Progenitor cell of endocrine pancreas (in vitro differentiated cells): ENCODE results near the gene FSTL4. TPM values are rescaled to one million over a fixed set of nuclear protein-coding genes. Genes with fewer than 3 reads are reported as not detected.

Source experiments
- DNase-seq: peaks from one replicate; pipeline ENCODE4 v3.0.0; 2021; ENCODE audit warnings: low spot score; ENCODE audit not compliant: unreplicated experiment
- H3K27ac Mint-ChIP-seq: 2 replicates; pipeline ENCODE4 v1.8.0; 2021; ENCODE audit warnings: mild to moderate bottlenecking, moderate library complexity, mixed read lengths
- H3K27me3 Mint-ChIP-seq: 2 replicates; pipeline ENCODE4 v1.8.0; 2021; ENCODE audit warnings: mixed read lengths
- H3K36me3 Mint-ChIP-seq: 2 replicates; pipeline ENCODE4 v1.8.0; 2022; ENCODE audit warnings: mixed read lengths; ENCODE audit not compliant: insufficient read depth
- H3K4me1 Mint-ChIP-seq: 2 replicates; pipeline ENCODE4 v1.8.0; 2021; ENCODE audit warnings: low read depth, mixed read lengths
- H3K4me3 Mint-ChIP-seq: 2 replicates; pipeline ENCODE4 v1.8.0; 2021; ENCODE audit warnings: low read depth, mild to moderate bottlenecking, moderate library complexity, mixed read lengths
- H3K9me3 Mint-ChIP-seq: 2 replicates; pipeline ENCODE4 v1.8.0; 2021; ENCODE audit warnings: low read depth, mixed read lengths
- total RNA-seq: library from RNA; stranded (reverse); gene quantifications from 2 replicates; pipeline ENCODE4 v1.2.1, GENCODE V29; 2021
- TF ChIP-seq, protein P1 (sequence below): fragments of 200-600 bp; sonication (generic); IDR thresholded peaks from one replicate; pipeline ENCODE4 v1.5.0; 2021; ENCODE audit warnings: antibody characterized with exemption, mild to moderate bottlenecking; ENCODE audit not compliant: unreplicated experiment

Gene FSTL4
- total RNA-seq, 1 donor from 2014 or later: 2.4 TPM

- no peak overlapping the region for H3K27ac Mint-ChIP-seq
- no peaks in the 10 kb centered on the region for H3K9me3 Mint-ChIP-seq
- DNase-seq: no peak
- H3K4me1 Mint-ChIP-seq: no peaks in the 10 kb centered on the region
- H3K36me3 Mint-ChIP-seq: no peaks in the 10 kb centered on the region
- peaks cover 26% of the 10 kb centered on the region for H3K27me3 Mint-ChIP-seq
- TF ChIP-seq, protein P1, sequence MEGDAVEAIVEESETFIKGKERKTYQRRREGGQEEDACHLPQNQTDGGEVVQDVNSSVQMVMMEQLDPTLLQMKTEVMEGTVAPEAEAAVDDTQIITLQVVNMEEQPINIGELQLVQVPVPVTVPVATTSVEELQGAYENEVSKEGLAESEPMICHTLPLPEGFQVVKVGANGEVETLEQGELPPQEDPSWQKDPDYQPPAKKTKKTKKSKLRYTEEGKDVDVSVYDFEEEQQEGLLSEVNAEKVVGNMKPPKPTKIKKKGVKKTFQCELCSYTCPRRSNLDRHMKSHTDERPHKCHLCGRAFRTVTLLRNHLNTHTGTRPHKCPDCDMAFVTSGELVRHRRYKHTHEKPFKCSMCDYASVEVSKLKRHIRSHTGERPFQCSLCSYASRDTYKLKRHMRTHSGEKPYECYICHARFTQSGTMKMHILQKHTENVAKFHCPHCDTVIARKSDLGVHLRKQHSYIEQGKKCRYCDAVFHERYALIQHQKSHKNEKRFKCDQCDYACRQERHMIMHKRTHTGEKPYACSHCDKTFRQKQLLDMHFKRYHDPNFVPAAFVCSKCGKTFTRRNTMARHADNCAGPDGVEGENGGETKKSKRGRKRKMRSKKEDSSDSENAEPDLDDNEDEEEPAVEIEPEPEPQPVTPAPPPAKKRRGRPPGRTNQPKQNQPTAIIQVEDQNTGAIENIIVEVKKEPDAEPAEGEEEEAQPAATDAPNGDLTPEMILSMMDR: no peak
- no peak overlapping the region for H3K4me3 Mint-ChIP-seq
Measured at GRCh38 chr5:133527311-133527710, 85.0 kb downstream of the FSTL4 start.

- Mint-ChIP-seq H3K27ac (no peak overlapping the region), H3K4me3 (no peak overlapping the region), H3K9me3 (no peaks in the 10 kb centered on the region), H3K36me3 (no peaks in the 10 kb centered on the region), H3K4me1 (no peaks in the 10 kb centered on the region), H3K27me3 (peaks cover 27% of the 10 kb centered on the region)
- DNase-seq: no peak
- TF ChIP-seq, protein P1: no peak
Measured at GRCh38 chr5:133526368-133526767, 86.0 kb downstream of the FSTL4 start.

GRCh38 chr5:133525126-133525525 lies 87.2 kb downstream of the FSTL4 start:
- Mint-ChIP-seq H3K4me1 (no peaks in the 10 kb centered on the region), H3K27ac (no peak overlapping the region), H3K4me3 (no peak overlapping the region), H3K36me3 (no peaks in the 10 kb centered on the region), H3K9me3 (no peaks in the 10 kb centered on the region), H3K27me3 (peaks cover 27% of the 10 kb centered on the region)
- no peak for DNase-seq
- TF ChIP-seq, protein P1: no peak

DNA sequence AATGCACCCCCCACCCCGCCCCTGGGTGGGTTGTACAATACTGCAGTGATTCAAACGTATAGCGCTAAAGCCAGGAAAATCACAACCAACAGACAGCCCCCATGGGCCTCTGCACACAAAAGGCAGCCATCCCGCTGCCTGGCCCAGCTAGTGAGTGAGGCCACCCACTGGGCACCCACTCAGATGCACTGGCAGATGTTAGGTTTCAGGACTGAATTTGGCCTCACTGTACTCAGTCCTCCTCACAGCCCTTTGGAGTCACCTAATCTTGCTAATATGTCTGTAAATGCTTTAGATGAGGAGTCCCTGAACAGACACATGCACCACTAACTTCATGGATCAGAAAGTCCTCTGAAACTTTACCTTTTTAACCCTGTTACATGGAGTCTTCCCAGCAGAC lies 87.7 kb downstream of the FSTL4 start:
- H3K27me3 Mint-ChIP-seq: peaks cover 25% of the 10 kb centered on the region
- H3K4me1 Mint-ChIP-seq: no peaks in the 10 kb centered on the region
- no peak overlapping the region for H3K4me3 Mint-ChIP-seq
- DNase-seq: no peak
- H3K36me3 Mint-ChIP-seq: no peaks in the 10 kb centered on the region
- no peak overlapping the region for H3K27ac Mint-ChIP-seq
- H3K9me3 Mint-ChIP-seq: no peaks in the 10 kb centered on the region
- TF ChIP-seq, protein P1: no peak

DNA sequence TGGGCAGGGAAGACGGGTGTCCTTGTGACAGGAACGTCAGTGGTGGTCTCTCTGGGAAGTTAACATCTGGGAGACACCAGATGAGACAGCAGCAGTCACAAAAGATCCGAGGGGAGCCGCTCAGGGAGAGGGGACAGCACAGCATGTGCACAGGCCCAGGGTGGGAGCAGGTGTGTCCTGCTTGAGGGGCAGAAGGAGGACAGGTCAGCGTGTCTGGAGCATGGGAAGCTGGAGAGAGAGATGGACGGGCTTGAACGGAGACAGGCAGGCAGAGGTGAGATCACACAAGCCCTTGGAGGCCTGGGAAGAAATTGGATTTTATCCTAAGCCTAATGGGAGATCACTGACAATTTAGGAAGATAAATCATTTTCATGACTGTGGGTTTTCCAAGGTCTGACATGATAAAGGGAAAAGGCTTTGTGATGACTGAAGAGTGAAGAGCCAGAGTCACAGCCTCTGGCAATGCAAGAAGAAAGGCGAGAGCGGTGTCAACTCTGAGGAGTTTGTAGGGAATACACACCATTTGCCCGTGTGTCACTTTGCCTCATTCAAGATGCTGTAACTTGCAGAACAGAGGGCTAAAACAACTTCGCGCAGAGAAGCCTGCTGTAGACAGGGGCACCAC lies 88.3 kb downstream of the FSTL4 start:
- Mint-ChIP-seq H3K36me3 (no peaks in the 10 kb centered on the region), H3K4me1 (no peaks in the 10 kb centered on the region), H3K27ac (no peak overlapping the region), H3K27me3 (peaks cover 27% of the 10 kb centered on the region), H3K4me3 (no peak overlapping the region), H3K9me3 (no peaks in the 10 kb centered on the region)
- TF ChIP-seq, protein P1: no peak
- DNase-seq: no peak
